H1 (cell line): ENCODE data around the gene JTB. TPM values are rescaled to one million over a fixed set of nuclear protein-coding genes. Genes with fewer than 3 reads are reported as not detected.

Experiments used
- CTCF ChIA-PET: fragments of 300-600 bp; sonication (Branson Sonifier 250); formaldehyde crosslinking; loops from one replicate; lab custom pipeline; 2021; ENCODE audit not compliant: partially characterized antibody; lab: Charles Lee
- POLR2A ChIA-PET: fragments of 300-600 bp; sonication (Branson Sonifier 250); formaldehyde crosslinking; loops from one replicate; lab custom pipeline; 2021; ENCODE audit warnings: inconsistent platforms; ENCODE audit not compliant: partially characterized antibody; lab: Charles Lee
- DNase-seq, 2 experiments: peaks; one replicate each; pipeline versions ENCODE4 v3.0.0 to v3.0.0-alpha.2; 2010 to 2022; ENCODE audit warnings: low spot score in 2 of 2, low read depth in 1 of 2, mixed read lengths in 1 of 2
- FAIRE-seq: peaks from 2 replicates; lab custom pipeline; 2011; peaks lifted over from hg19 to GRCh38; lab: Jason Lieb, UNC
- H2AFZ ChIP-seq: 2 replicates; pipeline ENCODE4 v1.8.1; 2012; ENCODE audit warnings: low read length, inconsistent platforms
- H2AK5ac ChIP-seq: 2 replicates; pipeline ENCODE4 v1.6.1; 2013; ENCODE audit warnings: low read depth, low read length
- H2BK120ac ChIP-seq: replicated peaks from 2 replicates; pipeline ENCODE3; 2013; ENCODE audit warnings: low read depth, low read length, inconsistent platforms
- H2BK12ac ChIP-seq: 2 replicates; pipeline ENCODE4 v1.6.1; 2013; ENCODE audit warnings: low read depth, low read length
- H2BK15ac ChIP-seq: 2 replicates; pipeline ENCODE4 v1.6.1; 2013; ENCODE audit warnings: low read length
- H2BK20ac ChIP-seq: 2 replicates; pipeline ENCODE4 v1.6.1; 2013; ENCODE audit warnings: low read length
- H2BK5ac ChIP-seq: 2 replicates; pipeline ENCODE4 v1.6.1; 2013; ENCODE audit warnings: low read depth, low read length
- H3K14ac ChIP-seq: 2 replicates; pipeline ENCODE4 v1.6.1; 2013; ENCODE audit warnings: inconsistent platforms; ENCODE audit not compliant: insufficient read length
- H3K18ac ChIP-seq: 2 replicates; pipeline ENCODE4 v1.6.1; 2013; ENCODE audit warnings: low read length; ENCODE audit errors: extremely low read depth
- H3K23ac ChIP-seq: 2 replicates; pipeline ENCODE4 v1.6.1; 2013; ENCODE audit warnings: inconsistent platforms; ENCODE audit not compliant: insufficient read length
- H3K23me2 ChIP-seq: 2 replicates; pipeline ENCODE4 v1.6.1; 2013; ENCODE audit warnings: low read depth, low read length
- H3K27ac ChIP-seq: 2 replicates; pipeline ENCODE4 v1.6.1; 2011; ENCODE audit warnings: low read depth, low read length, inconsistent platforms
- H3K27me3 ChIP-seq, 4 experiments: replicated peaks in 1 of 4; 1 replicate in 1 of 4; 2 replicates in 3 of 4; pipeline versions ENCODE4 v1.6.1 to v1.8.1; 2011 to 2013; ENCODE audit warnings: low read length in 3 of 4, mild to moderate bottlenecking in 3 of 4, inconsistent platforms in 2 of 4, mixed read lengths in 2 of 4, moderate library complexity in 1 of 4; ENCODE audit not compliant: control insufficient read depth in 3 of 4, insufficient read depth in 3 of 4; ENCODE audit errors: extremely low read depth in 1 of 4
- H3K36me3 ChIP-seq, 4 experiments: 2 replicates each; pipeline versions ENCODE4 v1.6.1 to v1.8.1; 2011 to 2013; ENCODE audit warnings: mild to moderate bottlenecking in 4 of 4, low read length in 3 of 4, moderate library complexity in 2 of 4, control low read depth in 1 of 4, inconsistent platforms in 1 of 4; ENCODE audit not compliant: insufficient read depth in 4 of 4, control insufficient read depth in 2 of 4
- H3K4ac ChIP-seq: replicated peaks from 2 replicates; pipeline ENCODE3; 2013; ENCODE audit warnings: low read length, low read depth, mixed read lengths, inconsistent platforms; ENCODE audit not compliant: insufficient read length
- H3K4me1 ChIP-seq, 4 experiments: replicated peaks in 1 of 4; 1 replicate in 1 of 4; 2 replicates in 3 of 4; pipeline versions ENCODE4 v1.6.1 to v1.8.1; 2011 to 2013; ENCODE audit warnings: low read length in 3 of 4, inconsistent platforms in 2 of 4, mixed read lengths in 1 of 4; ENCODE audit not compliant: insufficient read depth in 4 of 4, control insufficient read depth in 3 of 4
- H3K4me2 ChIP-seq, 2 experiments: 2 replicates each; pipeline versions ENCODE4 v1.6.1 to v1.8.1; 2011 to 2013; ENCODE audit warnings: low read depth in 2 of 2, low read length in 2 of 2, control low read depth in 1 of 2, inconsistent platforms in 1 of 2, mild to moderate bottlenecking in 1 of 2; ENCODE audit not compliant: insufficient read depth in 1 of 2
- H3K4me3 ChIP-seq, 4 experiments: fragments of 200-600, 300-600 bp in 1 of 4; sonication (generic), shearing (Covaris generic), sonication (Bioruptor Twin) in 1 of 4; 2 replicates each; pipeline versions ENCODE4 v1.5.1 to v1.8.1; 2011 to 2016; ENCODE audit warnings: low read length in 4 of 4, low read depth in 3 of 4, control low read depth in 2 of 4, inconsistent platforms in 2 of 4, mild to moderate bottlenecking in 2 of 4, mixed read lengths in 1 of 4, moderate library complexity in 1 of 4; ENCODE audit not compliant: insufficient read depth in 2 of 4; ENCODE audit errors: extremely low read depth in 1 of 4
- H3K56ac ChIP-seq: replicated peaks from 2 replicates; pipeline ENCODE3; 2013; ENCODE audit warnings: low read depth, mild to moderate bottlenecking, mixed read lengths, low read length, inconsistent platforms; ENCODE audit not compliant: insufficient read length
- H3K79me1 ChIP-seq: 2 replicates; pipeline ENCODE4 v1.6.1; 2013; ENCODE audit warnings: low read depth, low read length, control low read depth
- H3K79me2 ChIP-seq, 2 experiments: 2 replicates each; pipeline versions ENCODE4 v1.6.1 to v1.8.1; 2012 to 2013; ENCODE audit warnings: low read length in 2 of 2, mild to moderate bottlenecking in 2 of 2, inconsistent platforms in 1 of 2; ENCODE audit not compliant: insufficient read depth in 2 of 2, control insufficient read depth in 1 of 2
- H3K9ac ChIP-seq, 4 experiments: replicated peaks in 1 of 4; 1 replicate in 1 of 4; 2 replicates in 3 of 4; pipeline versions ENCODE4 v1.6.1 to v1.8.1; 2011 to 2013; ENCODE audit warnings: low read depth in 3 of 4, low read length in 3 of 4, control low read depth in 2 of 4, mild to moderate bottlenecking in 2 of 4, moderate library complexity in 2 of 4, inconsistent platforms in 1 of 4; ENCODE audit errors: extremely low read depth in 1 of 4
- H3K9me3 ChIP-seq, 2 experiments: 2 replicates each; pipeline versions ENCODE4 v1.6.1 to v1.8.1; 2012 to 2013; ENCODE audit warnings: mild to moderate bottlenecking in 2 of 2, moderate library complexity in 2 of 2, control low read depth in 1 of 2, inconsistent platforms in 1 of 2, low read depth in 1 of 2, low read length in 1 of 2, mixed read lengths in 1 of 2; ENCODE audit not compliant: insufficient read depth in 2 of 2
- H4K20me1 ChIP-seq, 2 experiments: replicated peaks in 1 of 2; 2 replicates each; pipeline versions ENCODE3 to v1.8.1; 2011 to 2013; ENCODE audit warnings: inconsistent platforms in 2 of 2, low read length in 2 of 2, mild to moderate bottlenecking in 1 of 2; ENCODE audit not compliant: insufficient read depth in 2 of 2, control insufficient read depth in 1 of 2
- H4K5ac ChIP-seq: 2 replicates; pipeline ENCODE4 v1.6.1; 2013; ENCODE audit warnings: low read length, low read depth, mixed read lengths, inconsistent platforms; ENCODE audit not compliant: insufficient read length
- H4K8ac ChIP-seq: 2 replicates; pipeline ENCODE4 v1.8.0; 2013; ENCODE audit warnings: mild to moderate bottlenecking, moderate library complexity, low read length, inconsistent platforms; ENCODE audit not compliant: insufficient read depth; ENCODE audit errors: extremely low read depth
- H4K91ac ChIP-seq: replicated peaks from 2 replicates; pipeline ENCODE3; 2013; ENCODE audit warnings: low read length, mixed read lengths, inconsistent platforms; ENCODE audit not compliant: insufficient read length
- BRCA1 ChIP-seq: IDR thresholded peaks from 2 replicates; pipeline ENCODE4 v1.6.1; 2012; ENCODE audit warnings: low read depth, low read length, improper control_type of control experiment
- CTBP2 ChIP-seq: IDR thresholded peaks from 2 replicates; pipeline ENCODE4 v1.7.0; 2011; ENCODE audit warnings: borderline replicate concordance, mild to moderate bottlenecking, moderate library complexity, mixed read lengths, low read length; ENCODE audit not compliant: insufficient read depth, insufficient read length
- KDM1A ChIP-seq: fragments of 200-600, 300-600 bp; sonication (generic); IDR thresholded peaks from 2 replicates; pipeline ENCODE4 v1.7.1; 2016; ENCODE audit warnings: mild to moderate bottlenecking, low read length, borderline replicate concordance
- MAFK ChIP-seq: IDR thresholded peaks from 2 replicates; pipeline ENCODE4 v1.6.1; 2012; ENCODE audit warnings: low read depth, mild to moderate bottlenecking, improper control_type of control experiment, low read length
- NRF1 ChIP-seq: IDR thresholded peaks from 2 replicates; pipeline ENCODE4 v1.6.1; 2011; ENCODE audit warnings: mild to moderate bottlenecking, low read depth, low read length, improper control_type of control experiment
- RFX5 ChIP-seq: IDR thresholded peaks from 2 replicates; pipeline ENCODE4 v1.6.1; 2011; ENCODE audit warnings: low read depth, low read length, improper control_type of control experiment, borderline replicate concordance
- SP1 ChIP-seq: IDR thresholded peaks from 2 replicates; pipeline ENCODE4 v1.6.1; 2011; ENCODE audit warnings: low read depth, low read length
- SP4 ChIP-seq: IDR thresholded peaks from 2 replicates; pipeline ENCODE4 v1.6.1; 2012; ENCODE audit warnings: low read length, inconsistent platforms
- SUZ12 ChIP-seq: fragments of 200-600 bp; sonication (generic); IDR thresholded peaks from 2 replicates; pipeline ENCODE4 v1.6.1; 2012; ENCODE audit warnings: mild to moderate bottlenecking, inconsistent platforms, low read length, moderate library complexity, mixed read lengths
- whole genome bisulfite sequencing, 2 experiments: shearing (Covaris generic) in 1 of 2; methylation state at CpG; one replicate each; pipeline versions ENCODE4 v1.1.6 to v1.1.7; 2013 to 2015; ENCODE audit warnings: low lambda C conversion rate in 2 of 2, mixed read lengths in 2 of 2, inconsistent platforms in 1 of 2, low coverage in 1 of 2, missing lambda C conversion rate in 1 of 2; ENCODE audit not compliant: insufficient replicate concordance in 2 of 2, insufficient coverage in 1 of 2, insufficient read length in 1 of 2; ENCODE audit errors: extremely low coverage in 1 of 2, missing lambda C conversion rate in 1 of 2; 5-methylcytosine and 5-hydroxymethylcytosine counted together
- polyA plus RNA-seq, 7 experiments: library from polyadenylated mRNA; depleted of rRNA in 3 of 7; stranded (reverse) in 5 of 7; unstranded in 2 of 7; fragments of >200 nt in 5 of 7; fragments of 200-250 nt in 2 of 7; gene quantifications; 1 replicate in 5 of 7; 2 replicates in 1 of 7; 4 replicates in 1 of 7; pipeline versions ENCODE4 v1.2.1 to v1.2.3, GENCODE V29; 2011 to 2013; ENCODE audit warnings: missing spikeins in 2 of 7, mixed read lengths in 2 of 7
- total RNA-seq: library from RNA; stranded (reverse); fragmentation: NEBNext Ultra II Directional; extraction: Animal tissue kit (Norgen Biotek cat#: 25700); gene quantifications from 2 replicates; pipeline ENCODE4 v1.2.1, GENCODE V29; 2021
- TF ChIP-seq, protein P1 (sequence below): IDR thresholded peaks from 2 replicates; pipeline ENCODE4 v1.6.1; 2012; ENCODE audit warnings: inconsistent platforms

JTB gene
- total and polyA plus RNA-seq, 2 of the 8 experiments (the other 6 are each of a cell fraction or from before 2014, with no cell fraction given): 91.1 to 122 TPM

DNA sequence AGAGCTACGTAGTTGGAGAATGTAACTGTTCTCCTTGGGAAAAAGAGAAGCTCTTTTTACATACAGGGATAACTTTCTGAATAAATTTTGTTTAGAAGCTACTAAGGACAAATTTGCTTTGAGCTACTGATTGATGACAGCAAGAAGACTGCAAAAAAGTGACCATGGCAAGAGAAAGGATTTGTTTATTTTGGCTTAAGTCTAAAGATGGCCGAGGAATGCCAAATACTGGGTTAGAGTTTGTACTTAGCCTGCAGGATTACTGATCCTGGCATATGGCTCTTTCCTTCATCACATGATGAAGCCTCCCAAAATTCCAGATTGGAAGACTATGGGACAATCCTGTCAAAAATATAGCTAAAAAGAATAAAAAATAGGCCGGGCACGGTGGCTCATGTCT lies 41.8 kb upstream of the JTB start:
- no peak for TF ChIP-seq KDM1A
- TF ChIP-seq, protein P1, sequence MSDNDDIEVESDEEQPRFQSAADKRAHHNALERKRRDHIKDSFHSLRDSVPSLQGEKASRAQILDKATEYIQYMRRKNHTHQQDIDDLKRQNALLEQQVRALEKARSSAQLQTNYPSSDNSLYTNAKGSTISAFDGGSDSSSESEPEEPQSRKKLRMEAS: no peak
- TF ChIP-seq SUZ12: no peak
- no peak for TF ChIP-seq SP1
- TF ChIP-seq RFX5: no peak
- no peak for TF ChIP-seq CTBP2
- TF ChIP-seq SP4: no peak
- TF ChIP-seq MAFK: no peak
- TF ChIP-seq NRF1: no peak
- no peak for TF ChIP-seq BRCA1
- no peak overlapping the region for H3K23ac ChIP-seq
- H3K9me3 ChIP-seq: no peaks in the 10 kb centered on the region
- no peaks in the 10 kb centered on the region for H3K23me2 ChIP-seq
- H3K18ac ChIP-seq: no peak overlapping the region
- no peak overlapping the region for H3K56ac ChIP-seq
- no peak overlapping the region for H2BK20ac ChIP-seq
- ChIA-PET POLR2A (interaction anchor here (1.0 to 5.3 kb wide), 4 partner anchors 8 to 29 kb away, joined by 3 to 40 read pairs (median 5); partner anchors contain the start of gene RPS27), CTCF (interaction anchor here (0.6 kb wide), 1 partner anchor 213 kb away, joined by 3 read pairs; no protein-coding TSS in a partner anchor)
- no peak overlapping the region for H3K9ac ChIP-seq
- no peak overlapping the region for H3K4me3 ChIP-seq
- no peaks in the 10 kb centered on the region for H3K27me3 ChIP-seq
- no peak overlapping the region for H2BK5ac ChIP-seq
- H4K5ac ChIP-seq: no peak overlapping the region
- H2BK15ac ChIP-seq: no peak overlapping the region
- no peaks in the 10 kb centered on the region for H3K4me1 ChIP-seq
- no peak overlapping the region for H2AFZ ChIP-seq
- no peak overlapping the region for H2AK5ac ChIP-seq
- no peak for DNase-seq
- H4K20me1 ChIP-seq: no peaks in the 10 kb centered on the region
- no peaks in the 10 kb centered on the region for H3K79me2 ChIP-seq
- 92% methylated on average over 4 of the region's 4 CpGs; no CpG with 5 or more reads in 1 of the 2 experiments for WGBS, 2 experiments
- H4K8ac ChIP-seq: no peak overlapping the region
- H2BK12ac ChIP-seq: no peak overlapping the region
- no peak for FAIRE-seq
- no peaks in the 10 kb centered on the region for H3K79me1 ChIP-seq
- no peak overlapping the region for H2BK120ac ChIP-seq
- no peak overlapping the region for H3K14ac ChIP-seq
- H4K91ac ChIP-seq: no peak overlapping the region
- no peak overlapping the region for H3K4me2 ChIP-seq
- no peak overlapping the region for H3K4ac ChIP-seq
- H3K27ac ChIP-seq: no peak overlapping the region
- no peaks in the 10 kb centered on the region for H3K36me3 ChIP-seq
